DND-41 (cell line): ENCODE results near the gene PCDHGA1.

Experiments
- EZH2 ChIP-seq: IDR thresholded peaks from 3 replicates; pipeline ENCODE4 v1.6.1; 2012; ENCODE audit warnings: borderline replicate concordance, low read depth, mild to moderate bottlenecking, moderate library complexity, low read length, inconsistent platforms; ENCODE audit not compliant: severe bottlenecking
- TF ChIP-seq, protein P1 (sequence below): IDR thresholded peaks from 2 replicates; pipeline ENCODE4 v1.5.1; 2012; ENCODE audit warnings: borderline replicate concordance, low read length, moderate library complexity, mild to moderate bottlenecking; ENCODE audit not compliant: poor library complexity, severe bottlenecking; ENCODE audit errors: extremely low read depth

DNA sequence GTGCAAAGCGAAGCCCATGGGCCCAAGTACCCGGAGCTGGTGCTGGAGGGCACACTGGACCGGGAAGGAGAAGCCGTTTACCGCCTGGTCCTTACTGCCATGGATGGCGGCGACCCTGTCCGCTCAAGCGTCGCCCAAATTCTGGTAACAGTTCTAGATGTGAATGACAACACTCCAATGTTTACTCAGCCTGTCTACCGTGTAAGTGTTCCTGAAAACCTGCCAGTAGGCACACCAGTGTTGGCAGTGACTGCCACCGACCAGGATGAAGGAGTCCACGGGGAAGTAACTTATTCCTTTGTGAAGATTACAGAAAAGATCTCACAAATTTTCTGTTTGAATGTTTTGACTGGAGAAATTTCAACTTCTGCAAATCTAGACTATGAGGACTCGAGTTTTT lies 44.3 kb downstream of the PCDHGA1 start:
- TF ChIP-seq, protein P1, sequence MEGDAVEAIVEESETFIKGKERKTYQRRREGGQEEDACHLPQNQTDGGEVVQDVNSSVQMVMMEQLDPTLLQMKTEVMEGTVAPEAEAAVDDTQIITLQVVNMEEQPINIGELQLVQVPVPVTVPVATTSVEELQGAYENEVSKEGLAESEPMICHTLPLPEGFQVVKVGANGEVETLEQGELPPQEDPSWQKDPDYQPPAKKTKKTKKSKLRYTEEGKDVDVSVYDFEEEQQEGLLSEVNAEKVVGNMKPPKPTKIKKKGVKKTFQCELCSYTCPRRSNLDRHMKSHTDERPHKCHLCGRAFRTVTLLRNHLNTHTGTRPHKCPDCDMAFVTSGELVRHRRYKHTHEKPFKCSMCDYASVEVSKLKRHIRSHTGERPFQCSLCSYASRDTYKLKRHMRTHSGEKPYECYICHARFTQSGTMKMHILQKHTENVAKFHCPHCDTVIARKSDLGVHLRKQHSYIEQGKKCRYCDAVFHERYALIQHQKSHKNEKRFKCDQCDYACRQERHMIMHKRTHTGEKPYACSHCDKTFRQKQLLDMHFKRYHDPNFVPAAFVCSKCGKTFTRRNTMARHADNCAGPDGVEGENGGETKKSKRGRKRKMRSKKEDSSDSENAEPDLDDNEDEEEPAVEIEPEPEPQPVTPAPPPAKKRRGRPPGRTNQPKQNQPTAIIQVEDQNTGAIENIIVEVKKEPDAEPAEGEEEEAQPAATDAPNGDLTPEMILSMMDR, result no peak
- no peak for TF ChIP-seq EZH2
